Renal cortical epithelial cell (primary cell): ENCODE data around the gene ANKRD11. TPM values are rescaled to one million over a fixed set of nuclear protein-coding genes. Genes with fewer than 3 reads are reported as not detected.
"Not testable (repeated sequence)": the region's sequence is repeated elsewhere in the genome, so short reads cannot be mapped to it uniquely, and the experiment has no call there.

ENCODE experiments used
- DNase-seq: peaks from one replicate; pipeline ENCODE4 v3.0.0-alpha.2; 2011; ENCODE audit warnings: low read depth
- total RNA-seq: library from RNA; depleted of rRNA; stranded (reverse); fragments of >200 nt; gene quantifications from 2 replicates; pipeline ENCODE4 v1.2.3, GENCODE V29; 2014

ANKRD11 gene
- total RNA-seq, 1 donor from 2014 or later = 96.9 TPM

GRCh38 chr16:89331371-89332109 is 158.8 kb downstream of the ANKRD11 start:
- no peak for DNase-seq

- DNase-seq = peak; percentile 82
These were observed 160.0 kb downstream of the ANKRD11 start for GRCh38 chr16:89330177-89330856.

DNA sequence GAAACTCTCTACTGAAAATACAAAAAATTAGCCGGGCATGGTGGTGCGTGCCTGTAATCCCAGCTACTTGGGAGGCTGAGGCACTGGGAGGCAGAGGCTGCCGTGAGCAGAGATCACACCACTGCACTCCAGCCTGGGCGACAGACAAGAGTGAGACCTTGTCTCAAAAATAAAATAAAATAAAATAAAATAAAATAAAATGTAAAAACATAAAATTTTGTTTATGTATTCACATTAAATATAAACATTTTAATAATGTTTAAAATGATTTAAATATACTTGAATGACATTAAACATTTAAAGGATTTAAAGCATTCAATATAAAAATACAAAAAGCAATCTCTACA is 160.6 kb downstream of the ANKRD11 start:
- DNase-seq = not testable (repeated sequence)

DNA sequence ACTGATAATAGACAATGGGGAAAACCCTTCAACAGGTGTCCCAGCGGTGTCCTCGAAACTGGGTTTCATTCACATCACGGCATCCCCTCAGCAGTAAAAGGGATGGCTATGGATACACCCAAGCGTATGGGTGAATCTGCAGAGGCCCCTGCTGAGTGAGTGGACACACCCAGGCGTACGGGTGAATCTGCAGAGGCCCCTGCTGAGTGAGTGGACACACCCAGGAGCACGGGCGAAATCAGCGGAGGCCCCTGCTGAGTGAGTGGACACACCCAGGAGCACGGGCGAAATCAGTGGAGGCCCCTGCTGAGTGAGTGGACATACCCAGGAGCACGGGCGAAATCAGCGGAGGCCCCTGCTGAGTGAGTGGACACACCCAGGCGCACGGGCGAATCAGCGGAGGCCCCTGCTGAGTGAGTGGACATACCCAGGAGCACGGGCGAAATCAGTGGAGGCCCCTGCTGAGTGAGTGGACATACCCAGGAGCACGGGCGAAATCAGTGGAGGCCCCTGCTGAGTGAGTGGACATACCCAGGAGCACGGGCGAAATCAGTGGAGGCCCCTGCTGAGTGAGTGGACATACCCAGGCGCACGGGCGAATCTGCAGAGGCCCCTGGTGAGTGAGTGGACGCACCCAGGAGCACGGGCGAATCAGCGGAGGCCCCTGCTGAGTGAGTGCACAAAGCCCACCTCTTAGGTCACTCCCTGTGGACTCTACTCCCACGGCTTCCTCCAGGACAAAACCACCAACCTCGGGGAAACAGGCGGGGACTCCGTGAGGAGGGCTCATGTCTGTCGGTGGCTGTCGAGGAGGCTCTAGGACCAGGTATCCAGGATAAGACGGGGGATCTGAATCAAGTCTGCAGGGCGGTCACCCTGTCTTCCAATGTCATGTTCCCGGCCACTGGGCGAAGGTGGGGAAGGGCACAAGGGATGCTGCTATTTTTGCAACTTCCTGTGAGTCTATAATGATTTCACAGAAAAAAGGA is 161.7 kb downstream of the ANKRD11 start:
- not testable (repeated sequence) for DNase-seq

- no peak for DNase-seq
These were observed 163.6 kb downstream of the ANKRD11 start for GRCh38 chr16:89326721-89327120.

DNA sequence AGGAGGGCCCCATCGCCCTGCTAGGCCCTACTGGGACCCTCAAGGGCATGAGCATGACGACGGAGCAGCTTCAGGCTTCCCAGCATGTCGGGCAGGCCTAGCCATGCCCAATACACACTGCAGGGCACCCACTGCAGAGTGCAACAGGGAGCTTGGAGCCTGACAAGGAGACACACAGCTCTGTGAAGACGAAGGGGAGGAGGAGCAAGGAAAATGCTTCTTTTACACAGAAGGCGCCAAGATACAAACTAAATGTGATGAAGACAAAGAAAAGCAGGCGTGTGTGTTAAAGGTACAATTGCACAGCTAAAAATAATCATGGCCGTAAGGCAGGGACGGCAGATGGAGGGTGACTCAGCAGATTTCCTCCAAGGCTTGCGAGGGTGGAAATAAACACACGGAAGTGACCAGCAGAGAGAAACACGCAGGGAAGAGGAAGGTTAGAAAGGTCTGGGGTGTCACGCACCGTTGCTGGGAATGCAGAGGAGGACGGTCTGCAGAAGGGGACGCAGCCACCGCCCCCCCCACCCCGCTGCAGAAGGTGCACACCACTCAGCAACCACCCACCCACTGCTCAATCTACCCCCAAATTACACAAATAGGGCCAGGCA is 164.4 kb downstream of the ANKRD11 start:
- peak; percentile 80 for DNase-seq

DNA sequence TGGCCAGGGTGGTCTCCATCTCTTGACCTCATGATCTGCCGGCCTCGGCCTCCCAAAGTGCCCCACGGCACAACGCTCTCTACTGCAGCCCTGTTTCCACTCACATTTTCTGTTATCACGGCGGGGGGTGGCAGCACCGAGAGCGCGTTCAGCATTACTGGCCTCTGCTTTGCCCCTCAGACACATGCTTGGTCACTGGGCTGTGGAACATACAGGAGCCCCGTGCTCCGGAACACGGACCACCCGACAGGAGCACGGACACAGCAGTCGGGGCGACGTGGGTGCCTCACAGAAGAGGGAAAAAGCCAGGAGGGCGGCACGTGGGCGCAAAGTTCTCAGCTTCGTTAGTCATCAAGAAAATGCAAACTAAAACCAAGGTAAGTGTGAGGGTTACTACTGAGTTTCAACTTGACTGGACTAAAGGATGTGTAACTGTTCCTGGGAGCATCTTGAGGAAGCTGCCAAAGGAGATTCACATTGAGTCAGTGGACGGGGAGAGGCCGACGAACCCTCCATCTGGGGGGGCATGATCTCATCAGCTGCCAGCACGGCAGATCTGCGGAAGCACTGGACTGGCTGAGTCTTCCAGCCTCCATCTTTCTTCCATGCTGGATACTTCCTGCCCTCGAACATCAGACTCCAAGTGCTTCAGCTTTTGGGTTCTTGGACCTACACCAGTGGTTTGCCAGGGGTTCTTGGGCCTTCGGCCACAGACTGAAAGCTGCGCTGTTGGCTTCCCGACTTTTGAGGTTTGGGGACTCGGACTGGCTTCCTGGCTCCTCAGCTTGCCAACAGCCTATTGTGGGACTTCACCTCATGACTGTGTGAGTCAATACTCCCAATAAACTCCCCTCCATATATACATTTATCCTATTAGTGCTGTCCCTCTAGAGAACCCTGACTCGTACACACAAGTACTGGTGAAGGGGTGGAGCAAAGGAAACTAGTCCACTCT is 166.0 kb downstream of the ANKRD11 start:
- no peak for DNase-seq

- no peak for DNase-seq
These were observed 167.0 kb downstream of the ANKRD11 start for GRCh38 chr16:89323120-89323960.

DNA sequence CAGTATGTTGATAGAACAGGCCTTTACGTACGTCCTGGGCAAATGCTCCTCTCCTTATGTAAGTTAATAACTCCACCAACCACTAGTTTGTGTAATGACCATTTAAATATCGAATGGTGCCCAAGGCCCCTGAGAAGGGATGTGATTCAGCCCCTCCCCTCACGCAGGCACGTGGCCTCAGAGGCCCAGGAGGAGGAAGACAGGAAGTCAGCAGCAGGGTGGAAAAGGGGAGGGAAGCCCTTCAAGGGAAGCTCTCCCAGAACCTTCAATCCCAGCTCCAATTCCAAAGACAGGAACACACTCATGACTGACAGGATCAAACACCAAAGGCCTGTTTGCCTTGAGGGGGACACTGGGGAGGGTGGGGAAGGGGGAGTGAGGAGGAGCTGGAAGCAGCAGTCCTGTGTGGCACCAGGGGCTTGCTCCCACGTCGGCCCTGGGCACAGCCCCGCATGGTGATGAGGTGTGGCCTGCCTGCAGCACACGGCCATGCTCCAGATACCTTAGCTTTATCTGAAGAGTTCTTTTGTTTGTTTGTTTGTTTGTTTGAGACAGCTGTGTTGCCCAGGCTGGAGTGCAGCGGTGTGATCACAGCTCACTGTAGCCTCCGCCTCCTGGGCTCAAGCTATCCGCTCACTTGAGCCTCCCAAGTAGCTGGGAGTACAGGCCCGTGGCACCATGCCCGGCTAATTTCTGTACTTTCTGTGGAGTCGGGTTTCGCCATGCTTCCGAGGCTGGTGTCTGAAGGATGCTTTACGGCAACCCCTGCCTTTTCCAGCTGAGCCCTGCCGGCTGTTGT is 167.8 kb downstream of the ANKRD11 start:
- no peak for DNase-seq

- DNase-seq = peak; percentile 43
These were observed 169.4 kb downstream of the ANKRD11 start for GRCh38 chr16:89320782-89321501.

- DNase-seq = peak; percentile 85
These were observed 170.2 kb downstream of the ANKRD11 start for GRCh38 chr16:89319886-89320781.

DNA sequence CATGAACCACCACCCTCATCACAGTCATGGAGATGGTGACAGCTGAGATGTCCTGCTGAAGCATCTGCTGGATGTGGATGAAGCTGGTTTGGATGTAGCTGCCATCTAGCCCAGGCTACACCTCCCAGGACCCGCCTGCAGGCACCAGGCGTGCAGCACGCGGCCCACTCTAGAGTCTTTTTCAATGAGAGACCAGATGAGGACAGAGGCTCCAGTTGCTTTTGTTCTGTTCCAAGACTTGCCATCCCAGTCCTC is 170.8 kb downstream of the ANKRD11 start:
- no peak for DNase-seq

DNA sequence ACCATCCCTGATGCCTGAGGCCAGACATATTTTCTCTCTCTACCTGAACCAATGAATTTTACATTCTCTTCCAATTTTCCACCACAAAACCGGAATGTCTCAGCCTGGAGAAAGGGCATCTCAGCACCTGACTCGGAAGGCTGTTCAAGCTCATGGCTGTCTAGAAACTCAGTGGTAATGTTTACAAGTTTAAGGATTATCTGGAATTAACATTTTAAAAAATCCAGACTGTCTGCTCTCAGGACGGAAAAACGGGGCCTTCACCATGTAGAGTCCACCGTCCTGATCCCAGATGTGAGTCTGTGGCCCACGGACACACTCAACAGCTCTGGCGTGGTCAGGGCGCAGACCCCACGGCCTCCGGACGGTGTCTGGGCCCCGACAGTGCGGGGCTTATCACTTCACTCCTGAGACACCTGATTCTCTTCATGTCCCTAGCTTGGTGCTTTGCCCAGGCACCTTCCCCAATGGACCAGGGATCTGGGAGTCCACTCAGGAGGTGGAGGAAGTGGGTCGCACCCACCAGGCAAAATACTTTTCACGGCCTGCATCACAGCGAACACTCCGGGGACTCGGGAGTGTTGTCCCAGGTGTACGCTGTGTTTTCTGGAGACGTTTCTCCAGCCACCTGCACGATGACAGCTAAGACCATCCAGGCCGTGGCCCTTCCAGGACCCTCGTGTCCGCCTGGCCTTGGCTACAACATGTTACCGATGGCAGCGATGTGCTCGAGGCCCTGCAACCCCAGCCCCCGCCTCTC is 171.3 kb downstream of the ANKRD11 start:
- DNase-seq = no peak

GRCh38 chr16:89318430-89318758 is 172.0 kb downstream of the ANKRD11 start:
- DNase-seq = no peak

DNA sequence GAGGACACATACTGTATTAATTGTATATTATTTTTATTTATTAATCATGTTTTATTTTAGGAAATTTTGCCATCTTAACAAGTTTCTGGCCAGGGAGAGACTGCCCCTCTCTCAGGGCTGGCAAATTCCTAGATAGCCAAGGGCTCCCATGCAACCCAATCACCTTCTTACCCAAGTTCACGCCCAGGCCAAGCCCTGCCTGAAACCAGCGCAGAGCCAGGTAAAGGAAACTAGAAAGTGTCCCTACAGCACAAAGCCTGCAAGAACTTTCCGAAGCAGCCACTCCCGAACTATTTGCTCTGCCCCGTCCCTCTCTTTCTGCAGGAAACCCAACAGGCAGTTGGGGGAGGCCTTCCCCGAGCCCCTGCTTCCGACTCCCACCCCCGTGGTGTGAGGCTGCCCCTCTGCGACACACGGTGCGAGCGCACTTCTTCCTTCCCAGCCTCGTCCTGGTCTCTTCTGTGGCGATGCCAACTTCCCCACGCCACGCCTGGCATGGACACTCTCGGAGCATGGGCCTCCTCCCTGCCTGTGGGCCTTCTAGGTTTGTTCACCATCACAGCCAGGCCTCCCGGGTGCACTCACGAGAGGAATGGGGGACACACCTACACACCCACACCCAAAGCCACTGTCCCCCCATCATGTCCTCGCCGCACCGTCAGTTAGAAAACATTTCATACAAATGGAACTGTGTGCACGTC is 172.5 kb downstream of the ANKRD11 start:
- no peak for DNase-seq

DNA sequence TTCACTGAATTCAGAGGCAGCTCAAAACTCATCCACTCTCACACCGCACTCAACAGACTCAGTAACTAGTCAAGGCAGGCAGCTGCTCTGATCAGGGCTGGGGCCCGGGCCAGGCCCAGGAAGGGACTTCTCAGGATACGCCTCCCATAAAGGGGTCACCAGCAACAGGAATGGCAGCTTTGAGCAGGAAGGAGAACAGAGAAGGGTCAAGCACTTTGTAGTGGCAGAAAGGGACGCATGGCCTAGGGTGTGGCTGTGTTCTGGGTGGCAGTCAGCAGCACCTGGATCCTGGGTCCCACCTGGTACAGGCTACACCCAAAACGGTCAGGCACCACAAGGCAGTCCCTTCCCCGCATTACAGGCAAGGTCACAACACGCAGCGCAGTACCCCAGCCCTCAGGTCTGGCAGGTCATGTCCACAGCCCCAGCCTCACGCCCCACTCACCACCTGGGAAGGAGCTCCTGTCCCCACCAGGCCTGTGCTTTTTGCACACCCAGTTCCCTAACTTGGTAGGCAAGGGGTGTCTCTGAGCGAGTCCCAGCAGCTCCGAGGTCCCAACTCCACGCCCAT is 173.2 kb downstream of the ANKRD11 start:
- DNase-seq = no peak
